ENCODE measurements around the gene DHRS1. TPM values are rescaled to one million over a fixed set of nuclear protein-coding genes. Genes with fewer than 3 reads are reported as not detected.

DHRS1 gene
- total RNA-seq, 1 donor from 2014 or later: 26.5 TPM

DNA sequence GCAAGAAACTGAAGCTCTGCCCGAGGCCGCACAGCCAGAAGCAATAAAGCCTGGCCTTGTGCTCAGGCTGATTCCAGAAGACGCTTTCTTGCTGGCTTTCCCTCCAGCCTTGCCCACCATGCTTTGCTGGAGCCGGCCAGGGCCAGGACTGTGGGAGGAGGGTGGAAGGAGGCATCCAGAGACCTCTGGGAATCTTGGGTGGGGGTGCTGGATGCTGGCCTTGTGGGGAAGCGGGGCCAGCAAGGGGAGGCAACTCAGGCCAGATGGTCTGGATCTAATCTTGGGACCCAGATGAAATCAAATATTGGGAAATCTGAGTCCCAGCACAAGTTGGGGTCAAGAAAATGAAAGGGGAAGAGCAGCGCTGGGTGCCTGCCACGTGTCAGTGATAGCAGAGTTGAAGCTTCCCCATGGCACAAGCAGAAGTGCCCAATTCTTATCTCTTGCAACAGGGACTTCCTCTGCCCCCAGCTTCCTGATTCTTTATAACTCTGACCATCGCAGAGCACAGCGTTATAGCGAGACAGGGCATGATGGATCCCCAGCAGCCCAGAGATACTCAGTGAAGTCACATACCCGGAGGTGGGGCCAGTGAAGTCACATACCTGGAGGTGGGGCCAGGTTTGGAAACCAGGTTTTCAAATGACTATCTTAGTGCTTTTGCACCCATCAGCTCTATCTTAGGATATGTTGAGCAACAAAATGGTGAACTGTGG lies 21.8 kb downstream of the DHRS1 start:
- Histone ChIP-seq H3K9ac (ENCODE audit: low read length) (no peak overlapping the region), H3K27me3 (ENCODE audit: insufficient read depth, low read length) (no peaks in the 10 kb centered on the region), H3K4me2 (ENCODE audit: low read length) (no peak overlapping the region), H3K9me3 (ENCODE audit: insufficient read depth, low read depth, low read length) (no peaks in the 10 kb centered on the region), H4K20me1 (ENCODE audit: insufficient read depth, low read length) (peaks cover 18% of the 10 kb centered on the region), H3K27ac (ENCODE audit: low read depth, low read length) (no peak overlapping the region), H2AFZ (ENCODE audit: low read depth, low read length) (no peak overlapping the region), H3K79me2 (ENCODE audit: insufficient read depth, low read length) (no peaks in the 10 kb centered on the region), H3K4me1 (ENCODE audit: insufficient read depth, low read length) (no peaks in the 10 kb centered on the region), H3K36me3 (ENCODE audit: insufficient read depth, low read length) (no peaks in the 10 kb centered on the region), H3K4me3 (ENCODE audit: insufficient read depth, low read depth, low read length) (no peak overlapping the region)
- Mint-ChIP-seq H3K27me3 (ENCODE audit: low read depth, unreplicated experiment) (no peaks in the 10 kb centered on the region), H3K4me1 (ENCODE audit: low read depth, unreplicated experiment) (peaks cover 5% of the 10 kb centered on the region), H3K4me3 (ENCODE audit: unreplicated experiment) (no peak overlapping the region), H3K27ac (ENCODE audit: unreplicated experiment) (no peak overlapping the region), H3K9me3 (ENCODE audit: unreplicated experiment) (no peaks in the 10 kb centered on the region), H3K36me3 (ENCODE audit: low read depth, unreplicated experiment) (peaks cover 16% of the 10 kb centered on the region)
- TF ChIP-seq, protein P1, sequence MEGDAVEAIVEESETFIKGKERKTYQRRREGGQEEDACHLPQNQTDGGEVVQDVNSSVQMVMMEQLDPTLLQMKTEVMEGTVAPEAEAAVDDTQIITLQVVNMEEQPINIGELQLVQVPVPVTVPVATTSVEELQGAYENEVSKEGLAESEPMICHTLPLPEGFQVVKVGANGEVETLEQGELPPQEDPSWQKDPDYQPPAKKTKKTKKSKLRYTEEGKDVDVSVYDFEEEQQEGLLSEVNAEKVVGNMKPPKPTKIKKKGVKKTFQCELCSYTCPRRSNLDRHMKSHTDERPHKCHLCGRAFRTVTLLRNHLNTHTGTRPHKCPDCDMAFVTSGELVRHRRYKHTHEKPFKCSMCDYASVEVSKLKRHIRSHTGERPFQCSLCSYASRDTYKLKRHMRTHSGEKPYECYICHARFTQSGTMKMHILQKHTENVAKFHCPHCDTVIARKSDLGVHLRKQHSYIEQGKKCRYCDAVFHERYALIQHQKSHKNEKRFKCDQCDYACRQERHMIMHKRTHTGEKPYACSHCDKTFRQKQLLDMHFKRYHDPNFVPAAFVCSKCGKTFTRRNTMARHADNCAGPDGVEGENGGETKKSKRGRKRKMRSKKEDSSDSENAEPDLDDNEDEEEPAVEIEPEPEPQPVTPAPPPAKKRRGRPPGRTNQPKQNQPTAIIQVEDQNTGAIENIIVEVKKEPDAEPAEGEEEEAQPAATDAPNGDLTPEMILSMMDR (IDR thresholded peaks at IDR 0.05; ENCODE audit: insufficient read depth, low read depth, low read length): no peak
- no peak for TF ChIP-seq EZH2 (IDR thresholded peaks at IDR 0.05; ENCODE audit: insufficient read depth, low read length)
- DNase-seq (ENCODE audit: low read depth): no peak
- FAIRE-seq: no peak

GRCh38 chr14:24277071-24277470 lies 22.5 kb downstream of the DHRS1 start:
- Mint-ChIP-seq H3K27me3 (ENCODE audit: low read depth, unreplicated experiment) (no peaks in the 10 kb centered on the region), H3K9me3 (ENCODE audit: unreplicated experiment) (no peaks in the 10 kb centered on the region), H3K36me3 (ENCODE audit: low read depth, unreplicated experiment) (peaks cover 16% of the 10 kb centered on the region), H3K4me3 (ENCODE audit: unreplicated experiment) (no peak overlapping the region), H3K27ac (ENCODE audit: unreplicated experiment) (no peak overlapping the region), H3K4me1 (ENCODE audit: low read depth, unreplicated experiment) (peaks cover 8% of the 10 kb centered on the region)
- no peak for TF ChIP-seq EZH2 (IDR thresholded peaks at IDR 0.05; ENCODE audit: insufficient read depth, low read length)
- TF ChIP-seq, protein P1 (IDR thresholded peaks at IDR 0.05; ENCODE audit: insufficient read depth, low read depth, low read length): no peak
- no peak overlapping the region for H3K4me3 ChIP-seq (ENCODE audit: insufficient read depth, low read depth, low read length)
- H3K4me2 ChIP-seq (ENCODE audit: low read length): no peak overlapping the region
- H3K27ac ChIP-seq (ENCODE audit: low read depth, low read length): no peak overlapping the region
- no peak overlapping the region for H3K9ac ChIP-seq (ENCODE audit: low read length)
- no peaks in the 10 kb centered on the region for H3K79me2 ChIP-seq (ENCODE audit: insufficient read depth, low read length)
- FAIRE-seq (no peak), DNase-seq (ENCODE audit: low read depth) (no peak)
- no peaks in the 10 kb centered on the region for H3K36me3 ChIP-seq (ENCODE audit: insufficient read depth, low read length)
- H4K20me1 ChIP-seq (ENCODE audit: insufficient read depth, low read length): peaks cover 18% of the 10 kb centered on the region
- no peaks in the 10 kb centered on the region for H3K9me3 ChIP-seq (ENCODE audit: insufficient read depth, low read depth, low read length)
- no peaks in the 10 kb centered on the region for H3K27me3 ChIP-seq (ENCODE audit: insufficient read depth, low read length)
- H3K4me1 ChIP-seq (ENCODE audit: insufficient read depth, low read length): no peaks in the 10 kb centered on the region
- no peak overlapping the region for H2AFZ ChIP-seq (ENCODE audit: low read depth, low read length)

DNA sequence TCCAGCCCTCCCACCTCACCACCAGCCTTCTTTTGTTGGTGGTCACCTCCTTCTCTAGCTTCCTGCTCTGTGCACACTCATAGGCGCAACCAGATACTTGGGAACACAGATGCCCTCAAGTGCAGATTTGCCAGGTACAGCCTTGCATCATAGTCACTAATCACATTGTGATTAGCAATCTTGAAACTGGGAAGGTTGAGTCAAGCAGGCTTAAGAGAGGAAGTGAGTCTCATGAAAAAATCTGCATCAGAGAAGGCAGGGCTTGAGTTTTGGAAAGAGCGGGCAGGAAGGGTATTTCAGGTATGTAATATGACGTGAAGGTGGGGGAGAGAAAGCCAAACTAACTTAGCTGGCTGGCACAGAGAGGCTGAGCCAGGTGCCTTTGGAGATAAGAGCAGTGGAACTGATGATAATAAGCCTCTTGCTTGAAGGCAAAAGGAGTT lies 25.5 kb downstream of the DHRS1 start:
- H3K36me3 Mint-ChIP-seq (ENCODE audit: low read depth, unreplicated experiment): peaks cover 17% of the 10 kb centered on the region
- Histone ChIP-seq H3K36me3 (ENCODE audit: insufficient read depth, low read length) (peaks cover 2% of the 10 kb centered on the region), H4K20me1 (ENCODE audit: insufficient read depth, low read length) (peaks cover 6% of the 10 kb centered on the region), H3K4me2 (ENCODE audit: low read length) (no peak overlapping the region), H3K4me1 (ENCODE audit: insufficient read depth, low read length) (peaks cover 5% of the 10 kb centered on the region), H3K9ac (ENCODE audit: low read length) (no peak overlapping the region), H2AFZ (ENCODE audit: low read depth, low read length) (no peak overlapping the region), H3K27ac (ENCODE audit: low read depth, low read length) (no peak overlapping the region), H3K79me2 (ENCODE audit: insufficient read depth, low read length) (no peaks in the 10 kb centered on the region), H3K4me3 (ENCODE audit: insufficient read depth, low read depth, low read length) (no peak overlapping the region), H3K27me3 (ENCODE audit: insufficient read depth, low read length) (no peaks in the 10 kb centered on the region), H3K9me3 (ENCODE audit: insufficient read depth, low read depth, low read length) (no peaks in the 10 kb centered on the region)
- FAIRE-seq (no peak), DNase-seq (ENCODE audit: low read depth) (no peak)
- no peak overlapping the region for H3K4me3 Mint-ChIP-seq (ENCODE audit: unreplicated experiment)
- H3K27ac Mint-ChIP-seq (ENCODE audit: unreplicated experiment): no peak overlapping the region
- TF ChIP-seq, protein P1 (IDR thresholded peaks at IDR 0.05; ENCODE audit: insufficient read depth, low read depth, low read length): no peak
- TF ChIP-seq EZH2 (IDR thresholded peaks at IDR 0.05; ENCODE audit: insufficient read depth, low read length): no peak
- H3K27me3 Mint-ChIP-seq (ENCODE audit: low read depth, unreplicated experiment): no peaks in the 10 kb centered on the region
- peaks cover 8% of the 10 kb centered on the region for H3K4me1 Mint-ChIP-seq (ENCODE audit: low read depth, unreplicated experiment)
- no peaks in the 10 kb centered on the region for H3K9me3 Mint-ChIP-seq (ENCODE audit: unreplicated experiment)

Measured in astrocyte (in vitro differentiated cells and primary cell).